ENCODE measurements around the gene GJD4. TPM values are rescaled to one million over a fixed set of nuclear protein-coding genes. Genes with fewer than 3 reads are reported as not detected.

Gene GJD4
- total and polyA plus RNA-seq, 2 donors (not counting 3 experiments of a cell fraction or from before 2014, with no cell fraction given) = not detected

DNA sequence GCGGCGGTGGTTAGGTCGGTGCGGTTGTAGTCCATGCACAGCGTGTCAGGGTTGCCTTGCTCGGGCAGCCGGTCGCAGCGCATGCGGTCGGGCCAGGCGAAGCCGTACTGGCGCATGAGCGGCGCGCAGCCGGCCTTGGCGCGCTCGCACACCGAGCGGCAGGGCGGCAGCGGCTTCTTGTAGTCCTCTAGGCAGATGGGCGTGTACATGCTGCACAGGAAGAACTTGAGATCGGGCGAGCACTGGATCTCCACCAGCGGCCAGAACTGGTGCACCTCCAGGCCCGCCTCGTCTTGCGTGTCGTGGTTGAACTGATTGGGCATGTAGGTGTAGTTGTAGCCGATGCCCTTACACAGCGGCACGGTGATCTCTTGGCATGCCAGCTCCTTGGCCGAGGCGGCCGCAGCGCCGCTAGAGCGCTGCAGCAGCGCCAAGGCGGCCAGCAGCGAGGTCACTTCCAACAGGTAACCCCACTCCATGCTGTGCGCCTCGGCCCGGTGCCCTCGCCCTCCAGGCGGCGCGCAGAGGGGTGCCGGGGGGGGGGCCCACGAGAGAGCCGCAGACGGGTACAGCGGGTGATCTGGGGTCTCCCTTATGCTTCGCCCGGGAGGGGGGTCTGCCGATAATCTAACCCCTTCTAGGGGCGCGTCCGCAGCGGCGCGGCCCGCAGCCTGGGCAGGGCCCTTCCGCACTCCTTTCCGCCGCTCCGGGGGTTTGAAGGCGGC, 36.0 kb downstream of the GJD4 start:
- no peaks in the 10 kb centered on the region for H3K36me3 ChIP-seq (ENCODE audit: control insufficient read depth in 2 of 2, extremely low read depth in 1 of 2, insufficient read depth in 2 of 2, low read length in 2 of 2)
- TF ChIP-seq EZH2 (IDR thresholded peaks at IDR 0.05; ENCODE audit: borderline replicate concordance, low read depth, low read length, severe bottlenecking) (no peak), MYC (IDR thresholded peaks at IDR 0.05; ENCODE audit: low read depth, low read length) (peak; percentile 64), POLR2AphosphoS5 (IDR thresholded peaks at IDR 0.05; ENCODE audit: insufficient read depth, low read depth, low read length) (peak; percentile 22), FOS (IDR thresholded peaks at IDR 0.05; ENCODE audit: borderline replicate concordance, insufficient read depth, low read length) (no peak), JUN (IDR thresholded peaks at IDR 0.05; ENCODE audit: borderline replicate concordance, insufficient read depth, insufficient read length, low read depth) (no peak), POLR2A (IDR thresholded peaks at IDR 0.05; ENCODE audit: low read depth, low read length) (no peak), GATA2 (IDR thresholded peaks at IDR 0.05; ENCODE audit: insufficient read depth, insufficient read length, low read depth, low read length) (no peak)
- TF ChIP-seq, protein P1, sequence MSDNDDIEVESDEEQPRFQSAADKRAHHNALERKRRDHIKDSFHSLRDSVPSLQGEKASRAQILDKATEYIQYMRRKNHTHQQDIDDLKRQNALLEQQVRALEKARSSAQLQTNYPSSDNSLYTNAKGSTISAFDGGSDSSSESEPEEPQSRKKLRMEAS (IDR thresholded peaks at IDR 0.05; ENCODE audit: insufficient read depth, insufficient read length) = peak; percentile 87
- TF ChIP-seq, protein P2, sequence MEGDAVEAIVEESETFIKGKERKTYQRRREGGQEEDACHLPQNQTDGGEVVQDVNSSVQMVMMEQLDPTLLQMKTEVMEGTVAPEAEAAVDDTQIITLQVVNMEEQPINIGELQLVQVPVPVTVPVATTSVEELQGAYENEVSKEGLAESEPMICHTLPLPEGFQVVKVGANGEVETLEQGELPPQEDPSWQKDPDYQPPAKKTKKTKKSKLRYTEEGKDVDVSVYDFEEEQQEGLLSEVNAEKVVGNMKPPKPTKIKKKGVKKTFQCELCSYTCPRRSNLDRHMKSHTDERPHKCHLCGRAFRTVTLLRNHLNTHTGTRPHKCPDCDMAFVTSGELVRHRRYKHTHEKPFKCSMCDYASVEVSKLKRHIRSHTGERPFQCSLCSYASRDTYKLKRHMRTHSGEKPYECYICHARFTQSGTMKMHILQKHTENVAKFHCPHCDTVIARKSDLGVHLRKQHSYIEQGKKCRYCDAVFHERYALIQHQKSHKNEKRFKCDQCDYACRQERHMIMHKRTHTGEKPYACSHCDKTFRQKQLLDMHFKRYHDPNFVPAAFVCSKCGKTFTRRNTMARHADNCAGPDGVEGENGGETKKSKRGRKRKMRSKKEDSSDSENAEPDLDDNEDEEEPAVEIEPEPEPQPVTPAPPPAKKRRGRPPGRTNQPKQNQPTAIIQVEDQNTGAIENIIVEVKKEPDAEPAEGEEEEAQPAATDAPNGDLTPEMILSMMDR (IDR thresholded peaks at IDR 0.05; ENCODE audit: extremely low read depth in 1 of 2, insufficient read depth in 1 of 2, low read depth in 1 of 2, low read length in 2 of 2) = no peak
- dilution Hi-C loops (cut with MboI; ENCODE audit: extremely low pct_ligation_motif_present, low sequenced_read_pairs) = no loop called here
- peaks cover 2 to 25% of the 10 kb centered on the region in 2 experiments for H3K27me3 ChIP-seq (ENCODE audit: control insufficient read depth in 2 of 2, insufficient read depth in 2 of 2, low read length in 2 of 2)
- H3K4me1 ChIP-seq (ENCODE audit: control insufficient read depth, extremely low read depth, insufficient read depth, low read length) = peaks cover 39% of the 10 kb centered on the region
- BruUV-seq (replicated peaks) = TSS peak; percentile 12
- no peaks in the 10 kb centered on the region for H3K9me3 ChIP-seq (replicated peaks; ENCODE audit: control insufficient read depth, insufficient read depth, low read length)
- H4K20me1 ChIP-seq (replicated peaks; ENCODE audit: control insufficient read depth, extremely low read depth, insufficient read depth, low read length) = no peaks in the 10 kb centered on the region
- H3K9me1 ChIP-seq (replicated peaks; ENCODE audit: control insufficient read depth, extremely low read depth, insufficient read depth, low read length) = no peaks in the 10 kb centered on the region
- H3K4me2 ChIP-seq (ENCODE audit: insufficient read depth, low read length) = peak overlapping the region; percentile 97
- H3K9ac ChIP-seq (replicated peaks; ENCODE audit: extremely low read depth, insufficient read depth, low read length) = peak overlapping the region; percentile 41
- POLR2A ChIA-PET = no interaction called here
- H3K4me3 ChIP-seq (replicated peaks in 1 of 3; ENCODE audit: insufficient read depth in 1 of 3, low read depth in 1 of 3, low read length in 3 of 3) = peak overlapping the region; percentile 58 to 74 (median 72)
- FAIRE-seq (peak; percentile 74), DNase-seq (ENCODE audit: low read depth, low spot score) (peak; percentile 76)
- CTCF ChIA-PET = interaction anchor here (0.7 to 10.8 kb wide), 13 partner anchors 14 to 1239 kb away, joined by 3 to 316 read pairs (median 7); no protein-coding TSS in a partner anchor
- H3K79me2 ChIP-seq (ENCODE audit: control insufficient read depth, insufficient read depth, low read length) = peaks cover 3% of the 10 kb centered on the region
- H3K27ac ChIP-seq (ENCODE audit: insufficient read depth, low read depth, low read length) = peak overlapping the region; percentile 25
- peak overlapping the region; percentile 82 for H2AFZ ChIP-seq (ENCODE audit: low read depth, low read length)
- intact Hi-C loops (cut with micrococcal nuclease) = loop anchor here (1.0 to 5.0 kb wide), 6 partner anchors 271 to 1138 kb away; no protein-coding TSS in a partner anchor
